HG03521 (cell line): ENCODE measurements around the gene CDK5RAP3.

ENCODE experiments used
- ATAC-seq: cut with Tn5 transposase; IDR thresholded peaks from one replicate; pipeline ENCODE4 v1.9.1; 2021; ENCODE audit warnings: mild to moderate bottlenecking, moderate library complexity; ENCODE audit not compliant: unreplicated experiment

Gene CDK5RAP3

GRCh38 chr17:48022901-48023300, 52.0 kb downstream of the CDK5RAP3 start:
- no peak for ATAC-seq

GRCh38 chr17:48023400-48024148, 52.7 kb downstream of the CDK5RAP3 start:
- no peak for ATAC-seq

GRCh38 chr17:48024149-48025039, 53.5 kb downstream of the CDK5RAP3 start:
- no peak for ATAC-seq

- ATAC-seq, result peak; percentile 87
Measured at GRCh38 chr17:48025040-48025903, 54.4 kb downstream of the CDK5RAP3 start.

GRCh38 chr17:48025904-48026501, 55.1 kb downstream of the CDK5RAP3 start:
- ATAC-seq, result no peak

- ATAC-seq, result no peak
Measured at GRCh38 chr17:48026502-48027321, 55.8 kb downstream of the CDK5RAP3 start.

GRCh38 chr17:48027322-48027981, 56.5 kb downstream of the CDK5RAP3 start:
- ATAC-seq, result no peak

GRCh38 chr17:48028736-48029135, 57.8 kb downstream of the CDK5RAP3 start:
- ATAC-seq, result no peak

GRCh38 chr17:48030531-48030930, 59.6 kb downstream of the CDK5RAP3 start:
- ATAC-seq, result no peak
